ENCODE measurements around the gene SLC17A9. TPM values are rescaled to one million over a fixed set of nuclear protein-coding genes. Genes with fewer than 3 reads are reported as not detected.

Gene SLC17A9
- total RNA-seq, 2 experiments from 2014 or later = 78.5 to 78.7 TPM

- no peak for ATAC-seq
- Mint-ChIP-seq H3K9me3 (no peaks in the 10 kb centered on the region), H3K27me3 (no peaks in the 10 kb centered on the region), H3K4me1 (ENCODE audit: low read depth) (peaks cover 42% of the 10 kb centered on the region), H3K27ac (no peak overlapping the region), H3K4me3 (no peak overlapping the region), H3K36me3 (ENCODE audit: low read depth) (peaks cover 57% of the 10 kb centered on the region)
- no peak for TF ChIP-seq CTCF (IDR thresholded peaks at IDR 0.05)
- DNase-seq = no peak
- CTCF ChIA-PET = interaction anchor here (1.9 to 8.6 kb wide), 2 partner anchors 10 kb away, joined by 6 to 113 read pairs; no protein-coding TSS in a partner anchor
- POLR2A ChIA-PET = interaction anchor here (1.0 to 6.4 kb wide), 3 partner anchors 8 to 34 kb away, joined by 3 to 50 read pairs (median 8); no protein-coding TSS in a partner anchor
- intact Hi-C loops (cut with micrococcal nuclease) = no loop called here
Measured at GRCh38 chr20:62910777-62911497, 41.6 kb upstream of the SLC17A9 start.

- TF ChIP-seq CTCF (IDR thresholded peaks at IDR 0.05) = no peak
Measured at GRCh38 chr20:62911701-62912280, 40.7 kb upstream of the SLC17A9 start.

GRCh38 chr20:62913043-62913630, 39.4 kb upstream of the SLC17A9 start:
- H3K36me3 Mint-ChIP-seq (ENCODE audit: low read depth) = peaks cover 52% of the 10 kb centered on the region
- intact Hi-C loops (cut with micrococcal nuclease) = no loop called here
- ChIA-PET POLR2A (interaction anchor here (0.6 to 17.8 kb wide), 7 partner anchors 9 to 24 kb away, joined by 3 to 243 read pairs (median 5); partner anchors contain the start of gene GID8), CTCF (interaction anchor here (1.2 to 8.6 kb wide), 5 partner anchors 7 to 105 kb away, joined by 4 to 113 read pairs (median 4); partner anchors contain the start of gene DIDO1)
- DNase-seq = no peak
- H3K27ac Mint-ChIP-seq = peak overlapping the region; percentile 5
- no peak for ATAC-seq
- peaks cover 57% of the 10 kb centered on the region for H3K4me1 Mint-ChIP-seq (ENCODE audit: low read depth)
- no peaks in the 10 kb centered on the region for H3K27me3 Mint-ChIP-seq
- no peak for TF ChIP-seq CTCF (IDR thresholded peaks at IDR 0.05)
- H3K4me3 Mint-ChIP-seq = no peak overlapping the region
- H3K9me3 Mint-ChIP-seq = no peaks in the 10 kb centered on the region

More at GRCh38 chr20:62911701-62912280, 40.7 kb upstream of the SLC17A9 start:
- peaks cover 48% of the 10 kb centered on the region for H3K4me1 Mint-ChIP-seq (ENCODE audit: low read depth)
- peaks cover 52% of the 10 kb centered on the region for H3K36me3 Mint-ChIP-seq (ENCODE audit: low read depth)
- H3K4me3 Mint-ChIP-seq = no peak overlapping the region
- intact Hi-C loops (cut with micrococcal nuclease) = no loop called here
- ATAC-seq (no peak), DNase-seq (no peak)
- POLR2A ChIA-PET = interaction anchor here (1.0 to 17.8 kb wide), 7 partner anchors 9 to 33 kb away, joined by 3 to 243 read pairs (median 7); partner anchors contain the start of genes DIDO1 and GID8
- H3K27me3 Mint-ChIP-seq = no peaks in the 10 kb centered on the region
- CTCF ChIA-PET = interaction anchor here (1.9 to 8.6 kb wide), 2 partner anchors 9 to 11 kb away, joined by 6 to 113 read pairs; no protein-coding TSS in a partner anchor
- no peaks in the 10 kb centered on the region for H3K9me3 Mint-ChIP-seq
- H3K27ac Mint-ChIP-seq = peak overlapping the region; percentile 20

- POLR2A ChIA-PET = interaction anchor here (0.8 to 17.8 kb wide), 5 partner anchors 13 to 39 kb away, joined by 3 to 243 read pairs (median 4); partner anchors contain the start of genes DIDO1 and GID8
- peak overlapping the region; percentile 15 for H3K27ac Mint-ChIP-seq
- H3K4me1 Mint-ChIP-seq (ENCODE audit: low read depth) = peaks cover 65% of the 10 kb centered on the region
- intact Hi-C loops (cut with micrococcal nuclease) = no loop called here
- TF ChIP-seq CTCF (IDR thresholded peaks at IDR 0.05) = no peak
- ATAC-seq = no peak
- CTCF ChIA-PET = interaction anchor here (0.7 to 8.6 kb wide), 7 partner anchors 12 to 95 kb away, joined by 3 to 113 read pairs (median 4); partner anchors contain the start of gene DIDO1
- no peaks in the 10 kb centered on the region for H3K27me3 Mint-ChIP-seq
- H3K4me3 Mint-ChIP-seq = no peak overlapping the region
- DNase-seq = no peak
- no peaks in the 10 kb centered on the region for H3K9me3 Mint-ChIP-seq
- H3K36me3 Mint-ChIP-seq (ENCODE audit: low read depth) = peaks cover 44% of the 10 kb centered on the region
Measured at GRCh38 chr20:62914436-62914835, 38.1 kb upstream of the SLC17A9 start.
